Activated effector memory CD4-positive, alpha-beta T cell treated with anti-CD3 and anti-CD28 coated beads, Interleukin-2, amount 50 U/mL, for 16 hours (primary cell): ENCODE measurements around the gene EEFSEC.

Experiments
- DNase-seq: peaks from one replicate; pipeline ENCODE4 v3.0.0-alpha.2; 2020

The EEFSEC gene

DNA sequence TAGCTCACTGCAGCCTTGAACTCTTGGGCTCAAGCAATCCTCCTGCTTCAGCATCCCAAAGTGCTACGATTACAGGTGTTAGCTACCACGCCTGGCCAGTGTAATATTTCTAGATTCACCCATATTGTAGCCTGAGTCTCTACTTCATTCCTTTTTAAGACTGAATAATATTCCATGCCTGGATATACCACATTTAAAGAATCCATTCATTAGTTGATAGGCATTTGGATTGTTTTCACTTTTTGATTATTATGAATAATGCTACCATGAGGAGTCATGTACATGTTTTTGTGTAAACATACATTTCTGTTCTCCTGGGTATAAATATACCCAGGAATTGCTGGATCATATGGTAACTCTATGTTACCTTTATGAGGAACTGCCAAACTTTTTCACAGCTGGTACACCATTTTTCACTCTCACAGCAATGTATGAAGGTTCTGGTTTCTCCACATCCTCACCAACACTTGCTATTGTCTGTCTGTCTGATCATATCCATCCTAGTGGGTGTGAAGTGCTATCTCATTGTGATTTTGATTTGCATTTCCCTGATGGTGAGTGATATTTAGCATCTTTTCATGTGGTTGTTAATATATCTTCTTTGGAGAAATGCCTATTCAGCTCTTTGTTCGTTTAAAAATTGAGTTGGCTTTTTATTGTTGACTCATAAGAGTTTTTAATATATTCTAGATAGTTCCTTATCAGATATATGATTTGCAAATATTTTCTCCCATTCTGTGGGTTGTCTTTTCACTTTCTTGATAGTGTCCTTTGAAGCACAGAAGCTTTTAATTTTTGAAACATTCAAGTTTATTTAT is 32.6 kb downstream of the EEFSEC start:
- no peak for DNase-seq

DNA sequence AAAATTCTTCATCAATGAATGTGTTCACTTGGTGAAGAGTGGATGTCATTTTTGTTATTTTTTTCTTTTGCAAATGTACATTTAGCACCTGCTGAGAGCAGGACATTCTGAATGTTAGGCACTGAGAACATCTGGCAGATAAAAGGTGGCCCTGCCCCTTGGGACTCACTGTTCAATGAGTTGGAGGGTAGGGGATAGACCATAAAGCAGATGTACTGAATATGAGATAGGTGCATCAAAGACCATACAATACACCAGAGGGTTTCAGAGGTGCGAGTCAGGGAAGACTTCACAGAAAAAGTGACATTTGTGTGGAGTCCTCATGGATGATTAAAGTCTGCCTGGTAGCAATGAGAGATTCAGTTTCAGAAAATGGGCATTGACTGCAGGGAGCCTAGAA is 34.2 kb downstream of the EEFSEC start:
- DNase-seq, result no peak

- no peak for DNase-seq
These were observed 35.0 kb downstream of the EEFSEC start for GRCh38 chr3:128188326-128188725.

DNA sequence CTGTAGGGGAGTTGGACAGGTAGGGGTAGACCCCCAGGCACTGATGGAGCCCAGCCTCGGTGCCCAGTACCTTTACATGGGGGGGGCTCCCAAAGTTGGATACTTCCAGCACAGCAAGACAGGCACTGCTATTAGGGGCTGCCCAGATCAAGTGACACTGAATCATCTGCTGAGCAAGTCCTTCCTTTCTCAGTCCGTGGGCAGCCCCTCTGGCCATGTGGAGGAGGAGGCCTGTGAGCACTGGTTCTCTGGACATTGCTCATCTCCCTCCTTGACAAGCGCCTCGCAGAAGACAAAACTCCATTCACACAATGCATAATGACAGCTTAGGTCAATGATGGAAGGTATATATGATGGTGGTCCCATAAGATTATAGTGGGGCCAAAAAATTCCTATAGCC is 35.7 kb downstream of the EEFSEC start:
- DNase-seq, result no peak

DNA sequence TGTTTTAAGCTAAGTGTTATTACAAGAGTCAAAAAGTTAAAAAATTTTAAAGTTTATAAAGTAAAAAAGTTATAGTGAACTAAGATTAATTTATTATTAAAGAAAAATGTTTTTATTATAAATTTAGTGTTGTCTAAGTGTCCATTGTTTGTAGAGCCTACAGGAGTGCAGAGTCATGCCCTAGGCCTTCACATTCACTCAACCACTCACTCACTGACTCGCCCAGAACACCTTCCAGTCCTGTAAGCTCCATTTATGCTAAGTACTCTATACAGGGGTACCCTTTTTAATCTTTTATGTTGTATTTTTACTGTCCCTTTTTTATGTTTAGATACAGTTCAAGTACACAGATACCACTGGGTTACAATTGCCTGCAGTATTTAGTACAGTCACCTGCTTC is 37.2 kb downstream of the EEFSEC start:
- no peak for DNase-seq

GRCh38 chr3:128192131-128192530 is 38.9 kb downstream of the EEFSEC start:
- no peak for DNase-seq

DNA sequence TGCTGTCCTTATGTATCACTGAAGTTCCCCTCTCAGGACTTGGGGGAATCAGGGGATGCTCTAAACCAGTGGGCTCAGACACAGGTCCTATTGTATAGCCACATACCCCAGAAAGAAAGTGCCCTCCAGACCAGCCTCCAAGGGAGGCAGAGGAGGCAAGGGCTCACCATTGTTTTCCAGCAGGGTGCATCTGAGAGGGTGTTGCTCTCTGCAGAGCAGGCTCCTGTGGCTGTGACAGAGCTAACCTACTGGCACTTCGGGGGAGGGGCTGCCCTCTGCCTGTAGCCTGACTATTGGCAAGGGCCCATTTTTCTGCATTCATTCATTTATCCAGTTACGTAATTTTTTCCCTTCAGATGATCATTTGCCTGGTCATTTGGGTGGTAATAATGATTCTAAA is 39.9 kb downstream of the EEFSEC start:
- DNase-seq, result no peak

GRCh38 chr3:128194843-128195242 is 41.6 kb downstream of the EEFSEC start:
- DNase-seq, result no peak

DNA sequence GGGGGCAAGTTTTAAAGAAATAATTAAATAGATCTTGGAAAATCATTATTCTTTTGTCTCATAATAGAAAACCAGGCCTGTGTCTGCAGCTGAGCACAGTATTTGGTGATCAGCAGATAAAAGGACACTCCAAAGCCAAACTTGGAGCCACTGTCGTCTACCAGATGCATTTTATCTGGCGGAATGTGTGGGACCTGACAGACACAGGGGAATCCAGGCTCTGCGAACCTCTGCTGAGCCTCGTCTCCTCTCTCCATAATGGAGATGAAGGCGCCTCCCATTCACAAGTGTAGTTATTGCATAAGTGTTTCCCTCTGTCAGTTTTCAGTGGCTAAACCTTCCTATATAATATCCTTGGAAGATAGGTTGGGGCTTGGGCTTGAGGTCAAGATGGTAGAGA is 42.1 kb downstream of the EEFSEC start:
- DNase-seq, result no peak

- DNase-seq, result no peak
These were observed 42.5 kb downstream of the EEFSEC start for GRCh38 chr3:128195802-128196201.

DNA sequence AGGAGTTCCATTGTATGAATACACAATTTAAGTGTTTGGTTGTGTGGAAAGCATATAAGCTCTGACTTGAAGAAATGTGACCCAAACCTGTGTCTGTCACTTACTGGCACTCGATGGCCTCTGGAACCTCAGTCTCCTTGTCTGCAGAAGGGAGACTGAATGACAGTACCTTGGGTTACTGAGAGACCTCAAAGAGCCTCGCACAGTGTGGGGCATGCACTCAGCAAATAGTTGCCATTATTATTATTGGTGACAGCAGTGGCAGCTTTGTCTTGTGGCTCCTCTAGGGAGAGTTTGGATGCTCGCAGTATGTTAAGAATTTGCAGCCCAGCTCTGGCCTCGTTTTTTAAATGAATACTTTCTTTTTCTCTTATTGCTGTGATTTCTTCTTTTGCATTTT is 43.4 kb downstream of the EEFSEC start:
- DNase-seq, result no peak

DNA sequence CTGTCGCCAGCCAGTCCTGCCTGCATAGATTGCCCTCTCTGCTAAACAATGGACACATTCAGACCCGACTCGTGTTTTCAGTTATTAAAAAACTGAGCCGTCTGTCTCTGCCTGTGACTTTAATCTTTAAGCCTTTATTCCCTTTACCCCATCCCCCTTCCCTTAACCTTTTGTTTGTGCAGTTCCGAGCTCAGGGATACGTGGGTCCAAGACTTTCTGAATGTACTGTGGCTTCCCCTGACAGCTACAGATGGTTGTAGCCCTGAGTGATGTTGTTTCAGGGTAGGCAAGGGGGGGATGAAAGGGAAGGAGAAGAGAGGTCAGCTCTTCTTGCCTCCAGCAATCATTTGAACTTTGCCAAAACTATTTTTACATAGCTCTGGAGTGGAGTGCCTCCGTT is 44.6 kb downstream of the EEFSEC start:
- no peak for DNase-seq

DNA sequence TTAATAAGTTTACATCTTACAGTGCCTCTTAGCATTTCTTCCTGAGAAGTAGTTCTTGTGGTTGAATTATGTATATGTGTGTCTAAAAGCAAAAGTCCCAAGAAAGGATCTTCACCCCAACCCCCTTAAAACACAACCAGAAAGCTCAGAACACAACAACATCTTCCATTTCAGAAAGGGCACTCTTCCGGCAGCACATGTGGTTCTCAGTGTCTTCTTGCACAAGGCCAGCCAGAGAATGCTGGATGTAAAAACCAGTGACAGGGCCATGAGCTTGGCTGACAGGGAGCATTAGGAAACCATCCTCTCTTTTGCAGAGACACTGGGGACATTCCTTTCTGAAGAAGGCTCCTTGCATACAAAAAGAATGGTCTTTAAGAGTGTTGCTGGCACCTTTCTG is 45.0 kb downstream of the EEFSEC start:
- DNase-seq, result no peak

- no peak for DNase-seq
These were observed 45.8 kb downstream of the EEFSEC start for GRCh38 chr3:128199110-128199509.

- DNase-seq, result no peak
These were observed 48.0 kb downstream of the EEFSEC start for GRCh38 chr3:128201158-128201755.

DNA sequence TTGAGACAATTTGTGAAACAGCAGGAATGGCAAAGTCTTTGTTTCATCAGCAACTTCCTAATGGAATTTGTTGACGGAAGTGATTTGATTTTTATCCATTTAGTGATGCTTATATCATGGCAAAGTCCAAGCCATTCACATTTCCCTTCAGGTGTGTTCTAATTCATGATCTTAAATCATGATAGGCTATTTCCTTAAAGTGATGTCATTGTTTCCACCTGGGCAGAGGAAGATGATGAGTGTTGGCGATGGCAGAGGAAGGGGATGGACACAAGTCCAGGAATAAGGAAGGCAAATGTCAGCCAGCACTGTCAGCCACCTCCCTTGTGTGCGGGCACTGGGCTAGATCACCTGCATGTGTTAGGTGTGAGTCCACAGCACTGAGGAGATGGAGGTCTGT is 49.9 kb downstream of the EEFSEC start:
- no peak for DNase-seq

GRCh38 chr3:128205558-128206145 is 52.4 kb downstream of the EEFSEC start:
- no peak for DNase-seq

GRCh38 chr3:128207951-128208350 is 54.7 kb downstream of the EEFSEC start:
- DNase-seq, result no peak

DNA sequence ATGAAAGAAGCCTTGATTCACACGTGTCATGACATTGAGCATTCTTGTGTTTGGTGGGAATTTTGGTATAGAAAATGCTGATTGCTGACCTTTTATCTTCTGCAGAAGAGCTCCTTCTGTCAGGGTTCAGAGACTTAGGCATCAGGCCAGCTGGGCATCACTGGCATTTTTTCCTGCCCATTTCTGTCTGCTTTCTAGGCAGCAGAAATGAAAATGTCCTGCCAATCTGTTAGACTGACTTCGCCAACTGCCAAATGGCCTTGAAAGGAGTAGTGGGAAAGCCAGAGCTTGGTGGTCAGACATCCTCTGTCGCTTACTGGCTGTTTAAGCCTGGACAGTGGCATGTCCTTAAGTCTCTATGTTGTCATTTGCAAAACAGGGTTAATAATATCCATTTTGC is 57.4 kb downstream of the EEFSEC start:
- DNase-seq, result no peak

DNA sequence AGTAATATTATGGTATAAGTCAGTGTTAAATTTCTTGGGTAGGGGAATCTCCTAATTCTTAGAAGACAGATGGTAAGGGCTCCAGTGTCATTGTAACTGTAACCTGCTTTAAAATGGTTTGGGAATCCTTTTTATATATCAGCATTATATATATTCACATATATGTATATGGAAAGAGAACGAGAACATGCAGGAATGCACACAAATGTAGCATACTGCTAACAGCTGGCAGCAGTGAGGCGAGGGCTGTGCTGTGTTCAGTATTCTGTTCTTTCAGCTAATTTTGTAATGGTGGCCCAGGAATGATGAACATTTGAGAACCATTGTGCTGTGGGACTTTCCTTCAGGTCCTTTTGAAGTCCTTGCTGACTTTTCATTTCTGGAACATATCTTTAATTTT is 60.8 kb downstream of the EEFSEC start:
- no peak for DNase-seq

DNA sequence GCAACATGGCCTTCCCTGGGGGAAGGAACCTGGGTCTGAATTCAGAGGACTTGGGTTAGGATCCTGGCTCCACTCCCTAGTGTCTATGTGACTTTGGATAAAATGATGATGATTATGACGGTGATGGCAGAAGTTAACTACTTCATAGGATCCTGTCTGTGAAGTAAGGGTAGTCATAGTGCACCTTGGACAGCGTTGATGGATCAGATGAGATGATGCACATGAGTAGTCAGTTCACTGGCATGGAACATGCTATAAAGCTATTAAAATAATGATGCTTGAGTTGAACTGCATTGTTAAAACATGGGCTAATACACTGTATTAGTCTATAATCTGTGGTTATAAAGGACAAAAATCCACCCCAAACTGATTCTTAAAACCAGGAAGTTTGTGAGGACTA is 62.0 kb downstream of the EEFSEC start:
- DNase-seq, result no peak

GRCh38 chr3:128215800-128216495 is 62.7 kb downstream of the EEFSEC start:
- DNase-seq, result no peak

DNA sequence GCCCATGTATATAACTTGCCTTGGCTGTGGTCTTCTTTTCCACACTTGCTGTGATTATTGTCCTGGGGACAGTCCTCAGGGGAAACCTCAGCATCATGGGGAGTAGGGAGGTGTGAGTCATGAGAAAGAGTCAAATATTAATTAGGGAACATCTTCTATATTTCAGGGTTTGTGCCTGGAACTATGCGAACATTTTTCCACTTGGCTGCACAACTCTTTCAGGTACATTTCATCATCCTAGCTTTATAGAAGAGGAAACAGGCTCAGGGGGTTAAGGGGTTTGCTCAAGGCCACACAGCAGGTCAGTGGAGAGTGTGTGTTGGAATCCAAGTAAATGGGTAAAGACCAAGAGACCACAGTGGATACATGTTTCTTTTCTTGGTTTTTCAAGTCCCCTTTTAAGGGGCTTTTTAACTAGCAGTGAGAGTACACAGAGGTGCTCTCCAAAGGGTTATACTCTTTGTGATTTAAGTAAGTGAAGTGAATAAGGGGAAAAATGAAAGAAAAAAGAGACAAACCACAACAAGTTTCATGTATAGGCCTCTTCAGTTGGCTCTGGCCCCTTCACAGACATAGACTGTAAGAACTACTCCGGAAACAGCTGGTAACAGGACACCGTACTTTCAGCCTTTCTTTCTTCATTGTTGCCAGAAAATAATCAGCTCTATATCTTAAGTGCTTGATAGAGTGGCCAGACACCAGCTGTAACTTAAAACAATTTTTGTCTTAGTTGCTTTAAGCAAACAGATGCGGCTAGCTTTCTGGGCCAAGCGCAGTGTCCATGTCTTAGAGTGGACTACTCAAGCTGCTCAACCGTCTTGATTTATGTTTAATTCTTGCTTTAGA is 64.6 kb downstream of the EEFSEC start:
- DNase-seq, result no peak
